ENCODE measurements around the gene CPT1A.

- TF ChIP-seq, protein P1, sequence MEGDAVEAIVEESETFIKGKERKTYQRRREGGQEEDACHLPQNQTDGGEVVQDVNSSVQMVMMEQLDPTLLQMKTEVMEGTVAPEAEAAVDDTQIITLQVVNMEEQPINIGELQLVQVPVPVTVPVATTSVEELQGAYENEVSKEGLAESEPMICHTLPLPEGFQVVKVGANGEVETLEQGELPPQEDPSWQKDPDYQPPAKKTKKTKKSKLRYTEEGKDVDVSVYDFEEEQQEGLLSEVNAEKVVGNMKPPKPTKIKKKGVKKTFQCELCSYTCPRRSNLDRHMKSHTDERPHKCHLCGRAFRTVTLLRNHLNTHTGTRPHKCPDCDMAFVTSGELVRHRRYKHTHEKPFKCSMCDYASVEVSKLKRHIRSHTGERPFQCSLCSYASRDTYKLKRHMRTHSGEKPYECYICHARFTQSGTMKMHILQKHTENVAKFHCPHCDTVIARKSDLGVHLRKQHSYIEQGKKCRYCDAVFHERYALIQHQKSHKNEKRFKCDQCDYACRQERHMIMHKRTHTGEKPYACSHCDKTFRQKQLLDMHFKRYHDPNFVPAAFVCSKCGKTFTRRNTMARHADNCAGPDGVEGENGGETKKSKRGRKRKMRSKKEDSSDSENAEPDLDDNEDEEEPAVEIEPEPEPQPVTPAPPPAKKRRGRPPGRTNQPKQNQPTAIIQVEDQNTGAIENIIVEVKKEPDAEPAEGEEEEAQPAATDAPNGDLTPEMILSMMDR (IDR thresholded peaks at IDR 0.05 in 4 of 5, conservative IDR thresholded peaks at IDR 0.05 in 1 of 5): no peak
- TF ChIP-seq POLR2A (IDR thresholded peaks at IDR 0.05): no peak
Observed at GRCh38 chr11:68763926-68764657, 77.6 kb downstream of the CPT1A start.
